Posterior cingulate gyrus (tissue), 11 donors: ENCODE measurements around the gene CKB.

Experiments used
- DNase-seq, 10 donors: peaks; one replicate each; pipeline versions ENCODE4 v3.0.0 to v3.0.0-alpha.2; 2020 to 2021; ENCODE audit warnings: mixed read lengths in 3 of 10
- intact Hi-C: fragments of 100-400 bp; cut with DNase I; formaldehyde crosslinking; loops from one replicate; pipeline ENCODE4 v1.15.1; 2023

The CKB gene

GRCh38 chr14:103540821-103541708 lies 18.4 kb upstream of the CKB start:
- DNase-seq = peak in 4 of 10 donors; percentile 21 to 82 (median 70)
- intact Hi-C loops = no loop called here

- peak in 4 of 10 donors; percentile 19 to 74 (median 68) for DNase-seq
- intact Hi-C loops = no loop called here
Observed at GRCh38 chr14:103539056-103539825, 16.6 kb upstream of the CKB start.

GRCh38 chr14:103538291-103539055 lies 15.8 kb upstream of the CKB start:
- intact Hi-C loops = no loop called here
- peak in 4 of 10 donors; percentile 51 to 86 (median 84) for DNase-seq

GRCh38 chr14:103537175-103537990 lies 14.8 kb upstream of the CKB start:
- DNase-seq = peak in 4 of 10 donors; percentile 25 to 77 (median 68)
- intact Hi-C loops = no loop called here

- intact Hi-C loops = no loop called here
Observed at GRCh38 chr14:103536693-103537092, 14.1 kb upstream of the CKB start.

GRCh38 chr14:103535891-103536565 lies 13.4 kb upstream of the CKB start:
- intact Hi-C loops = no loop called here
- peak in 4 of 10 donors; percentile 18 to 74 (median 51) for DNase-seq

More at GRCh38 chr14:103536693-103537092, 14.1 kb upstream of the CKB start:
- DNase-seq = peak in 4 of 10 donors; percentile 7 to 57 (median 49)

GRCh38 chr14:103535081-103535890 lies 12.7 kb upstream of the CKB start:
- intact Hi-C loops = no loop called here
- peak in 2 of 10 donors; percentile 72 to 74 for DNase-seq

GRCh38 chr14:103534576-103535061 lies 12.0 kb upstream of the CKB start:
- intact Hi-C loops = no loop called here
- DNase-seq = peak in 3 of 10 donors; percentile 77 to 87 (median 87)

- intact Hi-C loops = no loop called here
Observed at GRCh38 chr14:103533999-103534575, 11.5 kb upstream of the CKB start.

GRCh38 chr14:103533137-103533998 lies 10.7 kb upstream of the CKB start:
- intact Hi-C loops = no loop called here
- DNase-seq = no peak

More at GRCh38 chr14:103533999-103534575, 11.5 kb upstream of the CKB start:
- DNase-seq = peak in 8 of 10 donors; percentile 67 to 97 (median 83)

- intact Hi-C loops = no loop called here
- no peak for DNase-seq
Observed at GRCh38 chr14:103532216-103533136, 9.8 kb upstream of the CKB start.

- intact Hi-C loops = no loop called here
- no peak for DNase-seq
Observed at GRCh38 chr14:103531421-103532215, 9.0 kb upstream of the CKB start.

- no peak for DNase-seq
- intact Hi-C loops = no loop called here
Observed at GRCh38 chr14:103530831-103531230, 8.2 kb upstream of the CKB start.

- DNase-seq = no peak
- intact Hi-C loops = no loop called here
Observed at GRCh38 chr14:103530390-103530789, 7.8 kb upstream of the CKB start.
